Small intestine (tissue), 7 donors: ENCODE data around the gene FGF14. TPM values are rescaled to one million over a fixed set of nuclear protein-coding genes. Genes with fewer than 3 reads are reported as not detected.

ENCODE experiments used
- DNase-seq, 2 donors: peaks; one replicate each; pipeline versions ENCODE4 v3.0.0 to v3.0.0-alpha.2; 2013
- FAIRE-seq: peaks from 2 replicates; lab custom pipeline; 2012; peaks lifted over from hg19 to GRCh38; lab: Jason Lieb, UNC
- H3K27ac ChIP-seq, 3 donors: one replicate each; pipeline ENCODE4 v1.5.1; 2013; ENCODE audit warnings: low read length in 2 of 3, mild to moderate bottlenecking in 2 of 3, control low read depth in 1 of 3, inconsistent platforms in 1 of 3, low read depth in 1 of 3, moderate library complexity in 1 of 3
- H3K27me3 ChIP-seq, 3 donors: one replicate each; pipeline ENCODE4 v1.6.1; 2013; ENCODE audit warnings: low read length in 3 of 3, inconsistent platforms in 1 of 3; ENCODE audit not compliant: control insufficient read depth in 3 of 3, insufficient read depth in 3 of 3
- H3K36me3 ChIP-seq, 3 donors: one replicate each; pipeline ENCODE4 v1.6.1; 2013; ENCODE audit warnings: low read length in 3 of 3, inconsistent platforms in 1 of 3, low read depth in 1 of 3, mild to moderate bottlenecking in 1 of 3, moderate library complexity in 1 of 3; ENCODE audit not compliant: control insufficient read depth in 3 of 3, insufficient read depth in 2 of 3
- H3K4me1 ChIP-seq, 3 donors: one replicate each; pipeline ENCODE4 v1.6.1; 2013; ENCODE audit warnings: low read length in 2 of 3, inconsistent platforms in 1 of 3, low read depth in 1 of 3, mild to moderate bottlenecking in 1 of 3, moderate library complexity in 1 of 3; ENCODE audit not compliant: control insufficient read depth in 3 of 3, insufficient read depth in 2 of 3
- H3K4me3 ChIP-seq, 3 donors: one replicate each; pipeline ENCODE4 v1.5.1; 2013; ENCODE audit warnings: low read length in 3 of 3, control low read depth in 1 of 3, inconsistent platforms in 1 of 3, low read depth in 1 of 3, mild to moderate bottlenecking in 1 of 3, moderate library complexity in 1 of 3
- H3K9me3 ChIP-seq, 2 donors: one replicate each; pipeline ENCODE4 v1.6.1; 2013; ENCODE audit warnings: low read depth in 1 of 2, low read length in 1 of 2; ENCODE audit not compliant: control insufficient read depth in 2 of 2, insufficient read depth in 1 of 2
- WGBS, 3 donors: extraction: QIAGEN DNeasy Blood & Tissue Kit; methylation state at CpG; one replicate each; pipeline ENCODE4 v1.1.7; 2013; 5-methylcytosine and 5-hydroxymethylcytosine counted together
- polyA plus RNA-seq, 4 donors: library from polyadenylated mRNA; stranded (reverse) in 3 of 4; unstranded in 1 of 4; fragments of 200-250 nt in 3 of 4; fragments of 120-200 nt in 1 of 4; gene quantifications; one replicate each; pipeline versions ENCODE4 v1.2.1 to v1.2.3, GENCODE V29; 2013
- donor health status: healthy with polysubstance abuse.
- donor health status: control.
- donor health status: control.
- donor health status: Bipolar disorder and iron deficiency.
- donor health status: healthy.

FGF14 gene
- polyA plus RNA-seq, 4 donors = under 0.01 to 0.74 (median 0.31) TPM; not detected in 1

DNA sequence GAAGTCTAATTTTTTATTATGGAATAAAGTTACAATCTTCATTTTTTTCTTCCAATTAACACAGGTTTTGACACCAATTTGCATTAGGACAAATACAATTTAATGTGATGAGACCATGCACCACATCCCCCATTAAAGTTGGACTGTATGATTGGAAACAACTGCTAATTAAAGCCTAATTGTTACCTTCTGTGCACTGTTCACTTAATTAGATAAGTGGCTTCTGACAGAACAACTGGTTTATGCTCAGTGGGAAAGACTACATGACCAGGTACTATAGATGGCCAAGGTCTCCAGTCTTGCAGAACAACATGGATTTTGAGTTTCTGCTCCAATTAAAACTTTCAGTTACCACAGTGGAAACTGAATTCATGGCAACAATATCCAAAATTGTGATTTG, 198.1 kb downstream of the FGF14 start:
- no peak overlapping the region for H3K27ac ChIP-seq
- H3K9me3 ChIP-seq = no peaks in the 10 kb centered on the region
- FAIRE-seq (no peak), DNase-seq (no peak)
- H3K4me1 ChIP-seq = no peaks in the 10 kb centered on the region
- no peaks in the 10 kb centered on the region for H3K27me3 ChIP-seq
- H3K4me3 ChIP-seq = no peak overlapping the region
- no peaks in the 10 kb centered on the region for H3K36me3 ChIP-seq

DNA sequence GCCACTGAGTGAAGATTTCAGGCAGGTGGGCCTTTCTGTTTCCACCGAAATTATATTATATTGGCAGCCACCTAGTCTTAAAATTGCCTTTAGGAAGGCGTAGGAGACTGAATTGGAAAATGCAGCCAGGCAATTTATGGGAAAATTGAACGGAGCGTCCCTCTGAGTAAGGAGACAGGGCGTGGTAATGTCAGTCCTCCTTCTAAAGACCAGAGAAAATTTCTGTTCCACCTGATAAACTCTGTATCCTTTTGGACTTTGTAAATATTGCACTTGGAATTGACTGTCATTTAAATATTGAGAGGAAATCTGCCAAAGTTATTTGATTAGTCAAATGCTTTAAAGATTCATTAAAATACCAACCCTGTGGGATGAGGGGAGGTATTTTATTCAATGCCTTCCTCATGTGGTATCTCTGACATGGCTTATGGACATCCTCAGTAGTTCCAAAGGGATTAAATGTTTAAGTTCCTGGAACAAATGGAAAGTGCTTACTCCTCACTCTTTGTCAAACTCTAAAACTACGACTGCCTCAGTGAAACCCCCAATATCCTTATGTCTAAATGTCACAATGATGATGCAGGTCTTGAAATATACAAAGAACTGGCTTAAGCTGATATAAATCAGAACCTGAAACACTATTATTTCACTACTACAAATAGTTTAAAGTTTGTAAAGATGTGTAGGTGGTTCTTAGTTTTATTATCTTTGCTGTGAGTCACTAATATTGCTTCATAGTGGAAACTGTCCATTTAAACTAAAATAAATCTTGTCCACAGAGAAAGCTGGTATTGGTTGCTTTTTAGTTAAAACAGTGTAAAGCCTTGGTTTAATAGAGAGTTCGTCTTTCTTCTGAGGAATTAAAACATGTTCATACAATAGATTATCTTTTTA, 203.2 kb downstream of the FGF14 start:
- DNase-seq (no peak), FAIRE-seq (no peak)
- H3K4me1 ChIP-seq = no peaks in the 10 kb centered on the region
- no peak overlapping the region for H3K27ac ChIP-seq
- H3K27me3 ChIP-seq = no peaks in the 10 kb centered on the region
- 67 to 80% (median 69%) methylated on average over 7 of the region's 7 CpGs for WGBS, 3 donors
- H3K4me3 ChIP-seq = no peak overlapping the region
- H3K36me3 ChIP-seq = no peaks in the 10 kb centered on the region
- no peaks in the 10 kb centered on the region for H3K9me3 ChIP-seq

DNA sequence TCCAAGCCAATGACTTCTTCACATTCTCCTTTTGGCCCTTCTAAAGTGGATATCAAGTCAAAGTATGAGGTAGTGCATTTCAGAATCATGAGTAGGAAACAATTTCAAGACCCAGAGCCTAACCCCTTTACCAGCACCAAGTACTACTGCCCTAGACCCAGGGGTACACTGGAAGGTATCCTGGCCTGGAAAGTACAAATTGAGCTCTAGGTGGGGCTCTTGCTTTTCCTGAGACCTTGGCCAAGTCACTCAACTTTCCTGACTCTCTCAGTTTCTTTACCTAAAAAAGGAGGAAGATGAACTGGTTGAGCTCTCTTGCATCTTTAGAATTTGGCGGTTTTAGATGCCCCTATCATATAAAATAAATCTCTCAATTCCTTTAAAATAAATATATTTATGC, 204.7 kb downstream of the FGF14 start:
- H3K4me1 ChIP-seq = no peaks in the 10 kb centered on the region
- no peaks in the 10 kb centered on the region for H3K36me3 ChIP-seq
- H3K9me3 ChIP-seq = no peaks in the 10 kb centered on the region
- no peaks in the 10 kb centered on the region for H3K27me3 ChIP-seq
- 56 to 67% (median 58%) methylated on average over 1 of the region's 1 CpG for WGBS, 3 donors
- no peak overlapping the region for H3K4me3 ChIP-seq
- H3K27ac ChIP-seq = no peak overlapping the region
- DNase-seq (no peak), FAIRE-seq (no peak)

DNA sequence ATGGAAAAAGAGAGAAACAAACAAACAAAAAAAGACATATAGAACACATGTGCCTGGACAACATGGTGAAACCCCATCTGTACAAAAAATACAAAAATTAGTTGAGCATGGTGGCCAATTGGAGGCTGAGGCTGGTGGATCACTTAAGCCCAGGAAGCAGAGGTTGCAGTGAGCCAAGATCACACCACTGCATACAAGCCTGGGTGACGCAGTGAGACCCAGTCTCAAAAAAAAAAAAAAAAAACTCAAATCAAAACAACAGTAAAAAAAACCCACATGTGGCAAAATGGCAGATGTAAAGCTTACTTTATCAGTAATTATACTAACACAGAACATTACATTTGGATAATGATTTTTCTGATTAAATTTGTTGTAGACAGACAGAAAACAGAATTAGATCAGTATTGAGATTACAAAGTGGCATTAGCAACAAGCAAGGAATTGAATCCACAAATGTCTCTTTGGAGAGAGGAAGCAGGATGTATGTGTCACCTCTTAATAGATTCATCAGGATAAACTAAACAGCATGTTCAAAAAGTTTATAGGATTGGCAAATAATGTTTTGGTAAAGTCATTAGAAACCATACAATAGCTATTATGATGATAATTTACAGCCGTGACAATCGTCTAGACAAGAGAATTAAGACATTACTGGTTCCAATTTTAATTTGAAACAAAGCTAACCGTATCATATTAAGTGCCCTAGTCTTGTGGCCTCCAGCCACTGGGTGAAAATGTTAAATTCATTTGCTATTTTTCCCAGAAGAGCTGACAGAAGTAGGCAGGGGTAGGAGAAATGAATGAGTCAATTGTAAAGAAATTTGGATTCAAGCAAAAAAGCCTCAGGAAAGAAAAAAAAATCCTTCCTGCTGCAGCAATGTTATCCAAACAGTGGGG, 206.0 kb downstream of the FGF14 start:
- 48 to 60% (median 57%) methylated on average over 4 of the region's 4 CpGs for WGBS, 3 donors
- no peak for FAIRE-seq

DNA sequence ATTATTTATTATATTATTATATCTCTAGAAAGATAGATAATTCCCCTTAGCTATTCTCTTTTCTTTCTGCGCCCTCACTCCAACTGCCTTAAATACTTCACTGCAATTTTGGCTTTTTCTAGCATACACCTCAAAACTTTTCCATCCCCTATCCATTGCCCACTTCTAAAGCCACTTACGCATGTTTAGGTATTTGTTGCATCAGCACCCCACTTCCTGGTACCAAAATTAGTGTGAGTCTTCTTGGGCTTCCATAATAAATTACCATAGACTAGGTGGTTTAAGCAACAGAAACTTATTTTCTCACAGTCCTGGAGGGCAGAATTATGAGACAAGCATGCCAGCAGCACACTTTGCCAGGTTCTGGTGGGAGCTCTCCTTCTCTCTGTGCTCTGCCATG, 209.0 kb downstream of the FGF14 start:
- DNase-seq (no peak), FAIRE-seq (no peak)
- H3K9me3 ChIP-seq = no peaks in the 10 kb centered on the region
- WGBS, 3 donors = 83 to 95% (median 94%) methylated on average over 2 of the region's 2 CpGs
- H3K36me3 ChIP-seq = no peaks in the 10 kb centered on the region
- no peak overlapping the region for H3K27ac ChIP-seq
- no peak overlapping the region for H3K4me3 ChIP-seq
- no peaks in the 10 kb centered on the region for H3K27me3 ChIP-seq
- no peaks in the 10 kb centered on the region for H3K4me1 ChIP-seq

More for the DNA sequence above, 206.0 kb downstream of the FGF14 start:
- Histone ChIP-seq H3K27ac (no peak overlapping the region), H3K9me3 (no peaks in the 10 kb centered on the region), H3K36me3 (no peaks in the 10 kb centered on the region), H3K4me1 (no peaks in the 10 kb centered on the region), H3K27me3 (no peaks in the 10 kb centered on the region), H3K4me3 (no peak overlapping the region)
- no peak for DNase-seq

DNA sequence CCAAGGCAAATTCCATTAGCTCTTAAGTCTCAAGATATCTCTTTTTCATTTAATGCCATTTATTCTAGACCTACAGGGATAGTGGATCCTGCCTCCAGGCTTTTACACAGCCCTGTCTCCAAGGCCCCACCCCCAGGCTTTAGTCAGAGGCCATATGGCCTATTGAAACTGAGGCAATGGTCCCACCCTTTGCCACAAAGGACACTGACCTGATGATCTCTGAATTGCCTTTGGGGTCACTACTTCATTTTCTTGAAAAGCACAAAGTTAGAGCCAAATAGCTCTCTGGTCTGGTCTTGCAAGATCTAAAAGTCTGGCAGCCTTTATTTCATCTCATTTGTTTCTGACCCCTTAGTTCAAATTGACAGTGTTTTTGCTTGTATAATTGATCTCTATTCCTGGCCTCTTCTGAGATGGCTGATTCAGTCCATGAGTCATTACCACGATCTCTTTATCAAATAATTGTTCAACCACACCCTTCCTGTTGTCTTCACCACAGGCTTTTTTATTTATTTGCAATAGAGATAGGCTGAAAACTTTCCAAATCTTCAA, 209.8 kb downstream of the FGF14 start:
- Histone ChIP-seq H3K27ac (no peak overlapping the region), H3K4me1 (no peaks in the 10 kb centered on the region), H3K4me3 (no peak overlapping the region), H3K36me3 (no peaks in the 10 kb centered on the region), H3K27me3 (no peaks in the 10 kb centered on the region), H3K9me3 (no peaks in the 10 kb centered on the region)
- WGBS, 3 donors = 2 to 17% (median 4%) methylated on average over 1 of the region's 1 CpG
- FAIRE-seq = no peak
- no peak for DNase-seq

DNA sequence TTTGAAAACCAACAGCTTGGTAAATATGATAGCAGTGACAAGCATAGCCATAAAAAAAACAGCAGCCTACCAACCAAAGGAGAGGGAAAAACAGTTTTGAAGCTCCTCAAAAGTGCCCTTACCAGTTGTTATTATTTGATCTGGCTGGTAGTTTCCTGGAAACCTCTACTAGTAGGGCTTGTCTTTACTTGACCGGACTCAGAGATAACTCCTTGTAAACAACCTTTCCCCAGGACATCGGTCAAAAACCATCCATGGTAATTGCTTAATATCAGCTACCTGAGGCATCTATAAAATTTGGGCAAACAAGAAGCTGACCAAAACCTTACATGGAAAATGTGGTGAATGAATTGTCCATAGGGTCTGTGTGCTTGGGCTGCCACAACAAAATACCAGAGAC, 210.9 kb downstream of the FGF14 start:
- no peaks in the 10 kb centered on the region for H3K36me3 ChIP-seq
- 10 to 70% (median 65%) methylated on average over 2 of the region's 2 CpGs for WGBS, 3 donors
- no peaks in the 10 kb centered on the region for H3K9me3 ChIP-seq
- H3K27me3 ChIP-seq = no peaks in the 10 kb centered on the region
- FAIRE-seq (no peak), DNase-seq (no peak)
- H3K4me1 ChIP-seq = no peaks in the 10 kb centered on the region
- no peak overlapping the region for H3K27ac ChIP-seq
- H3K4me3 ChIP-seq = no peak overlapping the region

DNA sequence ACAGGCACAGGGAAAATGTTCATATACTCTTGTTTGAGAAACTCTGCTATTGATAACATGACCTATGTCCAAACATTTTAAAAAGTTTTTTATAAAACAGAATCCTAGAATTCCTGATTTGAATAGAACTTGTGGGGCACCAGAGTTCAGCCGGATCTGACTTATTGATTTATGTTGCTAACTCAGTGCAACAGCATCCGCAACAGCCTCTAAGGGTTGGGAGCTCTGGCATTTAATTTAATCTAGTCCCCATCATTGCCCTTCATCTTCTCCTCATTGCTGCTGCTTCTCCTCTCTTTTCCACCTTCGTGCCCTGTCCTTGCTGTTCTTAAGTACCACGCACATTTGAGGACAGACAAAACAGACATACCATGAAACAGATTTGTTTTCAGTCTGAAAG, 214.5 kb downstream of the FGF14 start:
- Histone ChIP-seq H3K9me3 (no peaks in the 10 kb centered on the region), H3K27me3 (no peaks in the 10 kb centered on the region), H3K4me3 (no peak overlapping the region), H3K4me1 (no peaks in the 10 kb centered on the region), H3K27ac (no peak overlapping the region), H3K36me3 (no peaks in the 10 kb centered on the region)
- 54 to 75% (median 61%) methylated on average over 4 of the region's 4 CpGs for WGBS, 3 donors
- FAIRE-seq (no peak), DNase-seq (no peak)
